Right lobe of liver (tissue), 6 donors: ENCODE results near the gene CADM2. TPM values are rescaled to one million over a fixed set of nuclear protein-coding genes. Genes with fewer than 3 reads are reported as not detected.
A peak's percentile ranks its signal among the peaks of the same experiment; 100 is the strongest.
"Not testable (repeated sequence)": the region's sequence is repeated elsewhere in the genome, so short reads cannot be mapped to it uniquely, and the experiment has no call there.

Experiments used
- ATAC-seq, 4 donors: fragments of 200-7000 bp; cut with Tn5 transposase; one replicate each; pipeline ENCODE4 v1.9.1; 2020; ENCODE audit warnings: mild to moderate bottlenecking in 4 of 4, moderate library complexity in 4 of 4
- DNase-seq, 3 donors: peaks; one replicate each; pipeline ENCODE4 v3.0.0-alpha.2; 2020
- H3K27ac ChIP-seq, 3 donors: fragments of 200-600 bp; one replicate each; pipeline ENCODE4 v1.8.0; 2022
- H3K27me3 ChIP-seq, 2 donors: fragments of 200-600 bp; one replicate each; pipeline ENCODE4 v1.8.0; 2022
- H3K36me3 ChIP-seq, 4 donors: fragments of 200-600 bp; sonication (generic) in 1 of 4; one replicate each; pipeline versions ENCODE4 v1.5.1 to v1.8.0; 2017 to 2022; ENCODE audit warnings: control low read depth in 1 of 4
- H3K4me1 ChIP-seq, 4 donors: fragments of 200-600 bp; sonication (generic) in 1 of 4; one replicate each; pipeline versions ENCODE4 v1.5.1 to v1.8.0; 2017 to 2022; ENCODE audit warnings: control low read depth in 1 of 4
- H3K4me3 ChIP-seq, 3 donors: fragments of 200-600 bp; one replicate each; pipeline ENCODE4 v1.8.0; 2022
- H3K9me3 ChIP-seq, 4 donors: fragments of 200-600 bp; sonication (generic) in 1 of 4; one replicate each; pipeline versions ENCODE4 v1.5.1 to v1.8.0; 2017 to 2022; ENCODE audit warnings: control low read depth in 1 of 4
- POLR2A ChIP-seq: fragments of 450-650 bp; IDR thresholded peaks from one replicate; pipeline ENCODE4 v1.6.1; 2017; ENCODE audit warnings: antibody characterized with exemption, mild to moderate bottlenecking
- WGBS: methylation state at CpG from one replicate; pipeline ENCODE4 v1.1.6; 2018; ENCODE audit warnings: low coverage, low lambda C conversion rate; ENCODE audit not compliant: insufficient coverage; ENCODE audit errors: missing lambda C conversion rate; 5-methylcytosine and 5-hydroxymethylcytosine counted together
- intact Hi-C, 2 donors: fragments of 100-400 bp; cut with DNase I; formaldehyde crosslinking; loops; one replicate each; pipeline versions ENCODE4 v1.11.2 to v1.14.1; 2022
- long read RNA-seq: library from polyadenylated mRNA; unstranded; transcript quantifications from one replicate; pipeline ENCODE4 v2.0.0, GENCODE V29; 2019
- total RNA-seq, 6 experiments: library from RNA; depleted of rRNA in 2 of 6; stranded (reverse); fragments of >200 nt in 2 of 6; fragmentation: NEBNext Ultra II Directional in 3 of 6; extraction: Animal tissue kit (Norgen Biotek cat#: 25700) in 3 of 6; gene quantifications; one replicate each; pipeline versions ENCODE4 v1.1.0 to v1.2.4, GENCODE V29; 2016 to 2023
- TF ChIP-seq, protein P1 (sequence below), 4 donors: fragments of 200-600 bp in 3 of 4; fragments of 450-650 bp in 1 of 4; IDR thresholded peaks; one replicate each; pipeline versions ENCODE4 v1.5.1 to v1.8.0; 2016 to 2022; ENCODE audit warnings: antibody characterized with exemption in 4 of 4, mild to moderate bottlenecking in 2 of 4
- donor health status: DM: no; HTN: yes; CAD: no.
- donor health status: DM: no; HTN: no; CAD: no.
- donor health status: DM: no; HTN: no; CAD: no.
- donor health status: DM: no; HTN: yes; CAD: no.
- donor health status: DM: no; HTN: yes; CAD: no.

Gene CADM2
- 1 to 10 TPM in 2 of 6 experiments, under 1 TPM in 4; under 0.01 to 1.7 (median 0.15) TPM for total RNA-seq
- long read RNA-seq = 0 reads

DNA sequence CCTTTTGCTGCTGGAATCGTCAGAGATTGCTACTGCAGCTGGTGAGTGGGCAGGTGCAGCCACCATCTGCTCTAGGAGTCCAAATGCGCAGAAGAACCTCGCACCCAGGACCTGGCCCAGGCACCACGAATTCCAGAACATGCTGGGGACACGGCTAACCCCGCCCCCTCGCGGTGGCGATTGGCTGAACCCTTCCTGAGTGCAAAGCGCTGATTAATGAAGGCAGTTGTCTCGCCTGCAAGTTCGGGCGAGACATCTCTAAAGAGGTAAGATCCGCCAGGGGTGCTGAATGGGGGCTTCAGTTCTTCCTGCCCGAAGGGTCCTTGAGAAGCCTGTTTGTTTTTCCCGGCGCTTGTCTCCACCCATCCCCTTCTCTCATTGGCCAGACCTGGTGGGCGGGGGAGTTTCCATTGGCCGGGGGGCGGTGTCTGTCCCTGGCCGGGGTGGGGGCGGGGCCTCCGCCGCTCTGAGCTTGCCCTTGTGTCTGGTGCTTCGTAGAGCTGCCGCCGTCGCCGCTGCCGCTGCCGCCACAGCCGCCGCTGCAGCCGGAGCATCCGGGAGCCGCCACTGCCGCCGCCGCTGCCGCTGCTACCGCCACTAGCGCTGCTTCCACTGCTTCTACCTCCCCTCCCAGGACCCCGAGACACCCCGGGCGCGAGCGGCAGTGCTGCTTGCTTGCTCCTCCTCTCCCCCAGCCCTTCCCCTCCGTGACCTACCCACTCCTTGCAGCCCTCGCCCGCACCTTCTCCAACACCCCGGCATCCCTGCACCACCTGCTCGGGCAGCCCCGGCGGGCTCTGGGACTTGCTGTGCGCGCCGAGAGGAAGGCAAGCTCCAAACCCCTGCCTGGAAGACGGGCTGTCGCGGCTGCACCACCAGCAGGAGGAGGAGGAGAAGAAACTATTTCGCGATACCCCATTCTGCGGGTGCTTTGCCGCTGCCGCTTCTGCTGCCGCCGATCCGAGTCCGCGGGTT lies at the start of gene CADM2:
TSS of gene CADM2 (plus strand) at position 495 of the 975 bp plus-strand sequence.
- peak; percentile 99 to 100 (median 100) for ATAC-seq
- Histone ChIP-seq H3K27me3 (peaks cover 5 to 25% of the 10 kb centered on the region in 2 donors), H3K36me3 (no peaks in the 10 kb centered on the region), H3K4me1 (peaks cover 0 to 4% (median 0%) of the 10 kb centered on the region in 4 donors), H3K27ac (no peak within 1 kb of the TSS), H3K9me3 (no peaks in the 10 kb centered on the region), H3K4me3 (peak within 1 kb of the TSS; percentile 50 to 63 (median 52))
- TF ChIP-seq, protein P1, sequence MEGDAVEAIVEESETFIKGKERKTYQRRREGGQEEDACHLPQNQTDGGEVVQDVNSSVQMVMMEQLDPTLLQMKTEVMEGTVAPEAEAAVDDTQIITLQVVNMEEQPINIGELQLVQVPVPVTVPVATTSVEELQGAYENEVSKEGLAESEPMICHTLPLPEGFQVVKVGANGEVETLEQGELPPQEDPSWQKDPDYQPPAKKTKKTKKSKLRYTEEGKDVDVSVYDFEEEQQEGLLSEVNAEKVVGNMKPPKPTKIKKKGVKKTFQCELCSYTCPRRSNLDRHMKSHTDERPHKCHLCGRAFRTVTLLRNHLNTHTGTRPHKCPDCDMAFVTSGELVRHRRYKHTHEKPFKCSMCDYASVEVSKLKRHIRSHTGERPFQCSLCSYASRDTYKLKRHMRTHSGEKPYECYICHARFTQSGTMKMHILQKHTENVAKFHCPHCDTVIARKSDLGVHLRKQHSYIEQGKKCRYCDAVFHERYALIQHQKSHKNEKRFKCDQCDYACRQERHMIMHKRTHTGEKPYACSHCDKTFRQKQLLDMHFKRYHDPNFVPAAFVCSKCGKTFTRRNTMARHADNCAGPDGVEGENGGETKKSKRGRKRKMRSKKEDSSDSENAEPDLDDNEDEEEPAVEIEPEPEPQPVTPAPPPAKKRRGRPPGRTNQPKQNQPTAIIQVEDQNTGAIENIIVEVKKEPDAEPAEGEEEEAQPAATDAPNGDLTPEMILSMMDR (IDR thresholded peaks at IDR 0.05) = peak in 1 of 4 donors; percentile 28
- no peak for TF ChIP-seq POLR2A
- intact Hi-C loops = no loop called here
- DNase-seq = peak; percentile 89 to 92 (median 90)
- WGBS = under 1% methylated on average over 11 of the region's 70 CpGs

DNA sequence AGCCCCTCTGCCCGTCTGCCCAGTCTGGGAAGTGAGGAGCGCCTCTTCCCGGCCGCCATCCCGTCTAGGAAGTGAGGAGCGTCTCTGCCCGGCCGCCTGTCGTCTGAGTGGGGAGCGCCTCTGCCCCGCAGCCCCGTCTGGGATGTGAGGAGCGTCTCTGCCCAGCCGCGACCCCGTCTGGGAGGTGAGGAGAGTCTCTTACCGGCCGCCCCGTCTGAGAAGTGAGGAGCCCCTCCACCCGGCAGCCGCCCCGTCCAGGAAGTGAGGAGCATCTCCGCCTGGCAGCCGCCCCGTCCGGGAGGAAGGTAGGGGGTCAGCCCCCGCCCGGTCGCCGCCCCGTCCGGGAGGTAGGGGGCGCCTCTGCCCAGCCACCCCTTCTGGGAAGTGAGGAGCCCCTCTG lies 40.2 kb upstream of the CADM2 start:
- WGBS = 80% methylated on average over 2 of the region's 33 CpGs
- not testable (repeated sequence) for ATAC-seq

DNA sequence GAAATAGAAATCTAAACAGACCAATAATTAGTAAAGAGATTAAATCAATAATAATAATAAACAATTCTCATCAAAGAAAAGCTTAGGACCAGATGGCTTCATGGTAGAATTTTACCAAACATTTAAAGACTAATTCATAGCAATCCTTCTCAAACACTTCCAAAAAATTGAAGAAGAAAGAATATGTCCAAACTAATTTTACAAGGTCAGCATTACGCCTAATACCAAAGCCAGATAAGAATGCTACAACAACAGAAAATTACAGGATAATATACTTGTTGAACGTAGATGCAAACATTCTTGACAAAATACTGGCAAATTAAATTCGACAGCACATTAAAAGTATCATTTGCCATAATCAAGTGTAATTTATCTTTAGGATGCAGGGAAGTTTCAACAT lies 36.1 kb upstream of the CADM2 start:
- Histone ChIP-seq H3K36me3 (no peaks in the 10 kb centered on the region), H3K4me3 (no peak overlapping the region), H3K4me1 (no peaks in the 10 kb centered on the region), H3K27me3 (no peaks in the 10 kb centered on the region), H3K9me3 (no peaks in the 10 kb centered on the region), H3K27ac (no peak overlapping the region)
- no peak for DNase-seq
- TF ChIP-seq, protein P1 (IDR thresholded peaks at IDR 0.05) = no peak
- no peak for TF ChIP-seq POLR2A
- ATAC-seq = no peak
- WGBS = 57% methylated on average over 3 of the region's 3 CpGs
- intact Hi-C loops = no loop called here

More for the DNA sequence above, 40.2 kb upstream of the CADM2 start:
- H3K27me3 ChIP-seq, H3K4me3 ChIP-seq, intact Hi-C loops, H3K4me1 ChIP-seq, H3K27ac ChIP-seq, H3K36me3 ChIP-seq, H3K9me3 ChIP-seq: not testable (repeated sequence)
- peak in 1 of 3 donors; percentile 46 for DNase-seq

DNA sequence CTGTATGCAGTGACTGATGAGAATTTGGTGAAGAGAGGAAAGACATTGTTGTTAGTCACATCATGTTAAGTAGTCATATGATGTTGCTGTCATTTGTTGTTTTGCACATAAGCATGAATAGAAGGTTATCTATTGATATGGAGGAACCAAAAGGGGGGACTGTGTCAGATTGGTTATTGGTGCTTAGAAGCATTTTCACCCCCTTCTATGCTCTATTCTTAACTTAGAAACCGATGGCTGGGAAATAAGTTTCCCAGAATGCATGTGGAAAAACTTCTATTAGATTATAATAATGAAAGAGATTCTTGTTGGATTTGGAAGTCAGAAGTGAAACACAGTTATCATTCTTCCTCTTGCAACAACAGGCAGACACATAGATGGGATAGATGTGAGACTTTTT lies 33.2 kb upstream of the CADM2 start:
- ATAC-seq (no peak), DNase-seq (no peak)
- H3K9me3 ChIP-seq = no peaks in the 10 kb centered on the region
- intact Hi-C loops = no loop called here
- H3K4me3 ChIP-seq = no peak overlapping the region
- WGBS = 52% methylated on average over 1 of the region's 1 CpG
- no peaks in the 10 kb centered on the region for H3K4me1 ChIP-seq
- H3K27ac ChIP-seq = no peak overlapping the region
- TF ChIP-seq, protein P1 (IDR thresholded peaks at IDR 0.05) = no peak
- TF ChIP-seq POLR2A = no peak
- H3K27me3 ChIP-seq = no peaks in the 10 kb centered on the region
- H3K36me3 ChIP-seq = no peaks in the 10 kb centered on the region

DNA sequence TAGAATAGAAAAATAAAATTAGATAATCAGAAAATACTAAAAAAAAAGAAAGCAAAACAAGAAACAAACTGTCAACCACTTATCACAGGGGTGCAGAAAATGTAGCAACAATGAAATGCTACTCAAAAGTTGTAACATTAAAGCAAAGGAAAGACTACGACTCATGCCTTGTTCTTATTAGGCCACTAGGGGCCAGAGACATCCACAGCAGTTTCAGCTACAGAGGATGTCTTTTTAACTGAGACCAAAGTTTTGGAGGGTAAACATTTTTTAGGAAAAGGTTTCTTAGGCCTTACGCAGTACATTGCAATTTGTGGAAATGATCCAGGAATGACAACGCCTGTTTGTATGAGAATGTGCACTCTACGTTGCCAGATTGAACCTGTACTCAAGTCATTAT lies 15.4 kb upstream of the CADM2 start:
- intact Hi-C loops = no loop called here
- ATAC-seq = no peak
- peaks cover 0 to 4% of the 10 kb centered on the region in 2 donors for H3K27me3 ChIP-seq
- H3K36me3 ChIP-seq = no peaks in the 10 kb centered on the region
- 42% methylated on average over 4 of the region's 4 CpGs for WGBS
- DNase-seq = no peak
- no peaks in the 10 kb centered on the region for H3K4me1 ChIP-seq
- H3K27ac ChIP-seq = no peak overlapping the region
- H3K9me3 ChIP-seq = no peaks in the 10 kb centered on the region
- TF ChIP-seq, protein P1 (IDR thresholded peaks at IDR 0.05) = peak in 2 of 4 donors; percentile 5 to 18
- no peak for TF ChIP-seq POLR2A
- no peak overlapping the region for H3K4me3 ChIP-seq
